ENCODE measurements around the gene TMEM178B. TPM values are rescaled to one million over a fixed set of nuclear protein-coding genes. Genes with fewer than 3 reads are reported as not detected.

Gene TMEM178B
- total RNA-seq, 2 donors from 2014 or later = 0.92 to 0.95 TPM

- Histone ChIP-seq H3K9me3 (no peaks in the 10 kb centered on the region), H3K27ac (no peak overlapping the region), H3K27me3 (replicated peaks; ENCODE audit: insufficient read depth) (no peaks in the 10 kb centered on the region), H3K36me3 (no peaks in the 10 kb centered on the region), H3K4me1 (ENCODE audit: control insufficient read depth in 1 of 2, low read depth in 2 of 2) (no peaks in the 10 kb centered on the region), H3K4me3 (no peak overlapping the region)
- TF ChIP-seq CTCF (IDR thresholded peaks at IDR 0.05) = no peak
- DNase-seq (ENCODE audit: low spot score) = no peak
- ATAC-seq (ENCODE audit: insufficient number of reproducible peaks, low FRiP score, low read depth) = no peak
Measured at GRCh38 chr7:141228482-141228881, 154.6 kb downstream of the TMEM178B start.

GRCh38 chr7:141231018-141231792, 157.3 kb downstream of the TMEM178B start:
- no peaks in the 10 kb centered on the region for H3K27me3 ChIP-seq (replicated peaks; ENCODE audit: insufficient read depth)
- no peak overlapping the region for H3K27ac ChIP-seq
- DNase-seq (ENCODE audit: low spot score) = no peak
- no peak overlapping the region for H3K4me3 ChIP-seq
- TF ChIP-seq CTCF (IDR thresholded peaks at IDR 0.05) = no peak
- ATAC-seq (ENCODE audit: insufficient number of reproducible peaks, low FRiP score, low read depth) = no peak
- H3K36me3 ChIP-seq = no peaks in the 10 kb centered on the region
- H3K9me3 ChIP-seq = no peaks in the 10 kb centered on the region
- H3K4me1 ChIP-seq (ENCODE audit: control insufficient read depth in 1 of 2, low read depth in 2 of 2) = no peaks in the 10 kb centered on the region

- TF ChIP-seq CTCF (IDR thresholded peaks at IDR 0.05) = no peak
- H3K4me3 ChIP-seq = no peak overlapping the region
- H3K9me3 ChIP-seq = no peaks in the 10 kb centered on the region
- H3K27me3 ChIP-seq (replicated peaks; ENCODE audit: insufficient read depth) = no peaks in the 10 kb centered on the region
- ATAC-seq (ENCODE audit: insufficient number of reproducible peaks, low FRiP score, low read depth) = no peak
- H3K36me3 ChIP-seq = no peaks in the 10 kb centered on the region
- DNase-seq (ENCODE audit: low spot score) = no peak
- H3K27ac ChIP-seq = no peak overlapping the region
- H3K4me1 ChIP-seq (ENCODE audit: control insufficient read depth in 1 of 2, low read depth in 2 of 2) = no peaks in the 10 kb centered on the region
Measured at GRCh38 chr7:141232286-141233051, 158.6 kb downstream of the TMEM178B start.

GRCh38 chr7:141234335-141235105, 160.7 kb downstream of the TMEM178B start:
- H3K9me3 ChIP-seq = no peaks in the 10 kb centered on the region
- no peaks in the 10 kb centered on the region for H3K36me3 ChIP-seq
- no peak for TF ChIP-seq CTCF (IDR thresholded peaks at IDR 0.05)
- H3K4me1 ChIP-seq (ENCODE audit: control insufficient read depth in 1 of 2, low read depth in 2 of 2) = no peaks in the 10 kb centered on the region
- no peak for DNase-seq (ENCODE audit: low spot score)
- H3K27me3 ChIP-seq (replicated peaks; ENCODE audit: insufficient read depth) = no peaks in the 10 kb centered on the region
- no peak for ATAC-seq (ENCODE audit: insufficient number of reproducible peaks, low FRiP score, low read depth)
- H3K4me3 ChIP-seq = no peak overlapping the region
- no peak overlapping the region for H3K27ac ChIP-seq

- H3K9me3 ChIP-seq = no peaks in the 10 kb centered on the region
- no peak overlapping the region for H3K4me3 ChIP-seq
- H3K27me3 ChIP-seq (replicated peaks; ENCODE audit: insufficient read depth) = no peaks in the 10 kb centered on the region
- DNase-seq (ENCODE audit: low spot score) (no peak), ATAC-seq (ENCODE audit: insufficient number of reproducible peaks, low FRiP score, low read depth) (no peak)
- no peak overlapping the region for H3K27ac ChIP-seq
- no peak for TF ChIP-seq CTCF (IDR thresholded peaks at IDR 0.05)
- no peaks in the 10 kb centered on the region for H3K36me3 ChIP-seq
- no peaks in the 10 kb centered on the region for H3K4me1 ChIP-seq (ENCODE audit: control insufficient read depth in 1 of 2, low read depth in 2 of 2)
Measured at GRCh38 chr7:141235656-141236055, 161.8 kb downstream of the TMEM178B start.
